IMR-90 (cell line): ENCODE measurements around the gene FCSK. TPM values are rescaled to one million over a fixed set of nuclear protein-coding genes. Genes with fewer than 3 reads are reported as not detected.

Source experiments
- ATAC-seq: fragments of 200-7000 bp; cut with Tn5 transposase; 2 replicates; pipeline ENCODE4 v1.9.1; 2020; ENCODE audit warnings: low read depth, mild to moderate bottlenecking, moderate library complexity
- BruUV-seq: library from RNA; stranded (reverse); fragments of 400-500 nt; replicated peaks from 2 replicates; lab custom pipeline; 2021; lab: Mats Ljungman, UMichigan
- CTCF ChIA-PET: fragments of 300-600 bp; formaldehyde crosslinking; extraction: SDS; loops from one replicate; lab custom pipeline; 2021; ENCODE audit warnings: antibody characterized with exemption; lab: Yijun Ruan, JAX
- POLR2A ChIA-PET: fragments of 300-600 bp; sonication (Branson Sonifier 250); formaldehyde crosslinking; loops from one replicate; lab custom pipeline; 2022; ENCODE audit warnings: antibody characterized with exemption; ENCODE audit not compliant: unreplicated experiment; lab: Charles Lee
- DNase-seq: peaks from one replicate; pipeline ENCODE4 v3.0.0; 2013
- H2AFZ ChIP-seq: replicated peaks from 2 replicates; pipeline ENCODE3; 2013; ENCODE audit warnings: low read length, mild to moderate bottlenecking; ENCODE audit not compliant: poor library complexity
- H2AK5ac ChIP-seq: 2 replicates; pipeline ENCODE4 v1.6.1; 2013; ENCODE audit warnings: low read depth, low read length, inconsistent platforms
- H2AK9ac ChIP-seq: replicated peaks from 2 replicates; pipeline ENCODE3; 2013; ENCODE audit warnings: mild to moderate bottlenecking, low read depth, low read length, moderate library complexity; ENCODE audit not compliant: poor library complexity
- H2BK120ac ChIP-seq: 2 replicates; pipeline ENCODE4 v1.6.1; 2013; ENCODE audit warnings: low read depth, low read length, inconsistent platforms
- H2BK15ac ChIP-seq: 3 replicates; pipeline ENCODE4 v1.6.1; 2013; ENCODE audit warnings: low read depth, low read length, inconsistent platforms
- H2BK20ac ChIP-seq: 2 replicates; pipeline ENCODE4 v1.6.1; 2013; ENCODE audit warnings: low read depth, mild to moderate bottlenecking, inconsistent platforms, low read length, moderate library complexity
- H2BK5ac ChIP-seq: 2 replicates; pipeline ENCODE4 v1.6.1; 2013; ENCODE audit warnings: mild to moderate bottlenecking, low read depth, low read length, inconsistent platforms; ENCODE audit not compliant: poor library complexity, severe bottlenecking
- H3K14ac ChIP-seq: replicated peaks from 2 replicates; pipeline ENCODE4 v1.6.1; 2013; ENCODE audit warnings: low read depth, low read length, inconsistent platforms
- H3K18ac ChIP-seq: 2 replicates; pipeline ENCODE4 v1.6.1; 2013; ENCODE audit warnings: low read depth, low read length, control low read depth
- H3K23ac ChIP-seq: 2 replicates; pipeline ENCODE4 v1.6.1; 2013; ENCODE audit warnings: low read depth, low read length, inconsistent platforms
- H3K27ac ChIP-seq: 2 replicates; pipeline ENCODE4 v1.5.1; 2013; ENCODE audit warnings: mild to moderate bottlenecking, control low read depth, low read length; ENCODE audit not compliant: insufficient read depth
- H3K27me3 ChIP-seq: 2 replicates; pipeline ENCODE4 v1.6.1; 2013; ENCODE audit warnings: low read length; ENCODE audit not compliant: control insufficient read depth, insufficient read depth
- H3K36me3 ChIP-seq: 2 replicates; pipeline ENCODE4 v1.6.1; 2013; ENCODE audit warnings: low read length, mixed read lengths; ENCODE audit not compliant: control insufficient read depth, insufficient read depth
- H3K4ac ChIP-seq: 2 replicates; pipeline ENCODE4 v1.6.1; 2013; ENCODE audit warnings: low read depth, low read length, inconsistent platforms
- H3K4me1 ChIP-seq: 2 replicates; pipeline ENCODE4 v1.6.1; 2013; ENCODE audit warnings: low read length, mixed read lengths; ENCODE audit not compliant: control insufficient read depth, insufficient read depth
- H3K4me2 ChIP-seq: 2 replicates; pipeline ENCODE4 v1.6.1; 2013; ENCODE audit warnings: low read depth, mild to moderate bottlenecking, control low read depth, low read length, moderate library complexity
- H3K4me3 ChIP-seq: 2 replicates; pipeline ENCODE4 v1.5.1; 2013; ENCODE audit warnings: low read depth, mild to moderate bottlenecking, control low read depth, low read length, moderate library complexity; ENCODE audit not compliant: insufficient read depth
- H3K56ac ChIP-seq: 2 replicates; pipeline ENCODE4 v1.6.1; 2013; ENCODE audit warnings: low read length, inconsistent platforms; ENCODE audit not compliant: insufficient read depth; ENCODE audit errors: extremely low read depth
- H3K79me1 ChIP-seq, 2 experiments: 2 replicates each; pipeline ENCODE4 v1.6.1; 2013; ENCODE audit warnings: low read length in 2 of 2, inconsistent platforms in 1 of 2, low read depth in 1 of 2
- H3K9ac ChIP-seq: 2 replicates; pipeline ENCODE4 v1.6.1; 2013; ENCODE audit warnings: low read depth, low read length, control low read depth
- H3K9me1 ChIP-seq: 2 replicates; pipeline ENCODE4 v1.6.1; 2013; ENCODE audit warnings: low read length, inconsistent platforms; ENCODE audit not compliant: insufficient read depth
- H3K9me3 ChIP-seq: 2 replicates; pipeline ENCODE4 v1.6.1; 2013; ENCODE audit warnings: low read length; ENCODE audit not compliant: control insufficient read depth, insufficient read depth
- H4K20me1 ChIP-seq: 2 replicates; pipeline ENCODE4 v1.6.1; 2013; ENCODE audit warnings: low read length, inconsistent platforms; ENCODE audit not compliant: insufficient read depth
- H4K5ac ChIP-seq: 2 replicates; pipeline ENCODE4 v1.6.1; 2013; ENCODE audit warnings: mild to moderate bottlenecking, low read depth, low read length, control low read depth
- H4K8ac ChIP-seq, 2 experiments: 2 replicates each; pipeline ENCODE4 v1.6.1; 2013; ENCODE audit warnings: low read depth in 2 of 2, low read length in 2 of 2, control low read depth in 1 of 2, inconsistent platforms in 1 of 2
- H4K91ac ChIP-seq: 2 replicates; pipeline ENCODE4 v1.6.1; 2013; ENCODE audit warnings: low read depth, low read length, inconsistent platforms; ENCODE audit not compliant: insufficient read depth
- RFX5 ChIP-seq: IDR thresholded peaks from 2 replicates; pipeline ENCODE4 v1.8.0; 2012; ENCODE audit warnings: low read depth, mild to moderate bottlenecking, low read length, moderate library complexity
- WGBS, 2 experiments: methylation state at CpG; one replicate each; pipeline versions ENCODE4 v1.1.5 to v1.1.7; 2013; ENCODE audit warnings: missing lambda C conversion rate in 2 of 2; ENCODE audit not compliant: insufficient read length in 1 of 2; ENCODE audit errors: extremely low coverage in 2 of 2; 5-methylcytosine and 5-hydroxymethylcytosine counted together
- dilution Hi-C: fragments of 300-500 bp; cut with HindIII; formaldehyde crosslinking; loops from one replicate; pipeline ENCODE4 v1.14.3; 2018; ENCODE audit warnings: low sequenced_read_pairs; ENCODE audit not compliant: unreplicated experiment
- in situ Hi-C: fragments of 300-500 bp; cut with MboI; formaldehyde crosslinking; loops from 3 replicates; pipeline ENCODE4 v1.14.3; 2019; ENCODE audit warnings: low sequenced_read_pairs, inconsistent platforms, mixed read lengths
- intact Hi-C: fragments of 100-400 bp; cut with micrococcal nuclease; formaldehyde crosslinking; loops from 2 replicates; pipeline ENCODE4 v1.10.0; 2022
- polyA plus RNA-seq, 3 experiments: library from polyadenylated mRNA; depleted of rRNA; stranded (reverse); fragments of >200 nt; gene quantifications; 2 replicates each; pipeline ENCODE4 v1.2.3, GENCODE V29; 2012; ENCODE audit warnings: low replicate concordance in 1 of 3
- total RNA-seq: library from RNA; depleted of rRNA; stranded (reverse); fragments of >200 nt; gene quantifications from 2 replicates; pipeline ENCODE4 v1.2.3, GENCODE V29; 2012

Gene FCSK
- total and polyA plus RNA-seq, 2 of the 4 experiments (the other 2 are of a cell fraction) = 6.1 to 7.2 TPM

DNA sequence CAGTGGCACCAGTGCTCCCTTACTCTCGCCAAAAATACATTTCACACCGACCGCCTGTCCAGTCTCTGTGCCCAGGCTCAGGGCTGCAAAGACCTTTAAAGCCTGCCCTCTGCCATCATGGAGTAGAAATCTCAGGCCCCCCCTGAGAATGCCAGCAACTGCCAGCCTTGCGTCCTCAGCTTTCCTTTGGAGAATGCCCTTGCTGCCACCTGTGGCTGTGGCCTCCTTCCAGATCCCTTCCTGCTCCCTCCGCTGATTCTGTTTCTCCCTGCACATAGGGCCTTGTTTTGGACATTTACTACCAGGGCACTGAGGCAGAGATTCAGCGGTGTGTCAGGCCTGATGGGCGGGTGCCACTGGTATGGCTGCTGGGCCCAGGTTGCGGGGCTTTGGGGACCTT, 13.2 kb downstream of the FCSK start:
- H3K9me1 ChIP-seq = 0 out of 2 replicates have a peak, but pooled peaks cover 2% of the 10 kb centered on the region
- H3K9ac ChIP-seq = no peak overlapping the region
- no peak overlapping the region for H3K27ac ChIP-seq
- WGBS, 2 experiments = 84% methylated on average over 3 of the region's 8 CpGs; no CpG with 5 or more reads in 1 of the 2 experiments
- no peak overlapping the region for H2AK9ac ChIP-seq
- DNase-seq (no peak), ATAC-seq (no peak)
- in situ Hi-C loops (no loop called here), dilution Hi-C loops (no loop called here), intact Hi-C loops (no loop called here)
- no peak overlapping the region for H3K23ac ChIP-seq
- no peak overlapping the region; the same call in 1 of the 2 replicates for H3K56ac ChIP-seq
- peaks cover 12% of the 10 kb centered on the region for H3K36me3 ChIP-seq
- no peak overlapping the region for H2BK120ac ChIP-seq
- H3K9me3 ChIP-seq = no peaks in the 10 kb centered on the region
- no TSS peak for BruUV-seq
- no peak overlapping the region for H2BK15ac ChIP-seq
- TF ChIP-seq RFX5 = no peak
- no peak overlapping the region for H3K14ac ChIP-seq
- H2BK20ac ChIP-seq = no peak overlapping the region
- H3K27me3 ChIP-seq = no peaks in the 10 kb centered on the region
- H3K18ac ChIP-seq = no peak overlapping the region
- H3K4me2 ChIP-seq = no peak overlapping the region
- no peak overlapping the region for H4K8ac ChIP-seq
- H2BK5ac ChIP-seq = no peak overlapping the region
- H3K4me3 ChIP-seq = no peak overlapping the region
- POLR2A ChIA-PET = no interaction called here
- no peak overlapping the region for H3K4ac ChIP-seq
- CTCF ChIA-PET = no interaction called here
- H4K20me1 ChIP-seq = no peaks in the 10 kb centered on the region; the same call in 1 of the 2 replicates
- H3K79me1 ChIP-seq = no peaks in the 10 kb centered on the region
- no peak overlapping the region for H2AK5ac ChIP-seq
- H4K5ac ChIP-seq = no peak overlapping the region
- H2AFZ ChIP-seq = no peak overlapping the region
- no peak overlapping the region for H4K91ac ChIP-seq
- H3K4me1 ChIP-seq = peaks cover 2% of the 10 kb centered on the region; the same call in 1 of the 2 replicates
